H1 (cell line): ENCODE results near the gene TMEM229B. TPM values are rescaled to one million over a fixed set of nuclear protein-coding genes. Genes with fewer than 3 reads are reported as not detected.

Experiments
- CTCF ChIA-PET: fragments of 300-600 bp; sonication (Branson Sonifier 250); formaldehyde crosslinking; loops from one replicate; lab custom pipeline; 2021; ENCODE audit not compliant: partially characterized antibody; lab: Charles Lee
- POLR2A ChIA-PET: fragments of 300-600 bp; sonication (Branson Sonifier 250); formaldehyde crosslinking; loops from one replicate; lab custom pipeline; 2021; ENCODE audit warnings: inconsistent platforms; ENCODE audit not compliant: partially characterized antibody; lab: Charles Lee
- DNase-seq, 2 experiments: peaks; one replicate each; pipeline versions ENCODE4 v3.0.0 to v3.0.0-alpha.2; 2010 to 2022; ENCODE audit warnings: low spot score in 2 of 2, low read depth in 1 of 2, mixed read lengths in 1 of 2
- FAIRE-seq: peaks from 2 replicates; lab custom pipeline; 2011; peaks lifted over from hg19 to GRCh38; lab: Jason Lieb, UNC
- H2AFZ ChIP-seq: 2 replicates; pipeline ENCODE4 v1.8.1; 2012; ENCODE audit warnings: low read length, inconsistent platforms
- H2AK5ac ChIP-seq: 2 replicates; pipeline ENCODE4 v1.6.1; 2013; ENCODE audit warnings: low read depth, low read length
- H2BK120ac ChIP-seq: replicated peaks from 2 replicates; pipeline ENCODE3; 2013; ENCODE audit warnings: low read depth, low read length, inconsistent platforms
- H2BK12ac ChIP-seq: 2 replicates; pipeline ENCODE4 v1.6.1; 2013; ENCODE audit warnings: low read depth, low read length
- H2BK15ac ChIP-seq: 2 replicates; pipeline ENCODE4 v1.6.1; 2013; ENCODE audit warnings: low read length
- H2BK20ac ChIP-seq: 2 replicates; pipeline ENCODE4 v1.6.1; 2013; ENCODE audit warnings: low read length
- H2BK5ac ChIP-seq: 2 replicates; pipeline ENCODE4 v1.6.1; 2013; ENCODE audit warnings: low read depth, low read length
- H3K14ac ChIP-seq: 2 replicates; pipeline ENCODE4 v1.6.1; 2013; ENCODE audit warnings: inconsistent platforms; ENCODE audit not compliant: insufficient read length
- H3K18ac ChIP-seq: 2 replicates; pipeline ENCODE4 v1.6.1; 2013; ENCODE audit warnings: low read length; ENCODE audit errors: extremely low read depth
- H3K23ac ChIP-seq: 2 replicates; pipeline ENCODE4 v1.6.1; 2013; ENCODE audit warnings: inconsistent platforms; ENCODE audit not compliant: insufficient read length
- H3K23me2 ChIP-seq: 2 replicates; pipeline ENCODE4 v1.6.1; 2013; ENCODE audit warnings: low read depth, low read length
- H3K27ac ChIP-seq: 2 replicates; pipeline ENCODE4 v1.6.1; 2011; ENCODE audit warnings: low read depth, low read length, inconsistent platforms
- H3K27me3 ChIP-seq, 4 experiments: replicated peaks in 1 of 4; 1 replicate in 1 of 4; 2 replicates in 3 of 4; pipeline versions ENCODE4 v1.6.1 to v1.8.1; 2011 to 2013; ENCODE audit warnings: low read length in 3 of 4, mild to moderate bottlenecking in 3 of 4, inconsistent platforms in 2 of 4, mixed read lengths in 2 of 4, moderate library complexity in 1 of 4; ENCODE audit not compliant: control insufficient read depth in 3 of 4, insufficient read depth in 3 of 4; ENCODE audit errors: extremely low read depth in 1 of 4
- H3K36me3 ChIP-seq, 4 experiments: 2 replicates each; pipeline versions ENCODE4 v1.6.1 to v1.8.1; 2011 to 2013; ENCODE audit warnings: mild to moderate bottlenecking in 4 of 4, low read length in 3 of 4, moderate library complexity in 2 of 4, control low read depth in 1 of 4, inconsistent platforms in 1 of 4; ENCODE audit not compliant: insufficient read depth in 4 of 4, control insufficient read depth in 2 of 4
- H3K4ac ChIP-seq: replicated peaks from 2 replicates; pipeline ENCODE3; 2013; ENCODE audit warnings: low read length, low read depth, mixed read lengths, inconsistent platforms; ENCODE audit not compliant: insufficient read length
- H3K4me1 ChIP-seq, 4 experiments: replicated peaks in 1 of 4; 1 replicate in 1 of 4; 2 replicates in 3 of 4; pipeline versions ENCODE4 v1.6.1 to v1.8.1; 2011 to 2013; ENCODE audit warnings: low read length in 3 of 4, inconsistent platforms in 2 of 4, mixed read lengths in 1 of 4; ENCODE audit not compliant: insufficient read depth in 4 of 4, control insufficient read depth in 3 of 4
- H3K4me2 ChIP-seq, 2 experiments: 2 replicates each; pipeline versions ENCODE4 v1.6.1 to v1.8.1; 2011 to 2013; ENCODE audit warnings: low read depth in 2 of 2, low read length in 2 of 2, control low read depth in 1 of 2, inconsistent platforms in 1 of 2, mild to moderate bottlenecking in 1 of 2; ENCODE audit not compliant: insufficient read depth in 1 of 2
- H3K4me3 ChIP-seq, 4 experiments: fragments of 200-600, 300-600 bp in 1 of 4; sonication (generic), shearing (Covaris generic), sonication (Bioruptor Twin) in 1 of 4; 2 replicates each; pipeline versions ENCODE4 v1.5.1 to v1.8.1; 2011 to 2016; ENCODE audit warnings: low read length in 4 of 4, low read depth in 3 of 4, control low read depth in 2 of 4, inconsistent platforms in 2 of 4, mild to moderate bottlenecking in 2 of 4, mixed read lengths in 1 of 4, moderate library complexity in 1 of 4; ENCODE audit not compliant: insufficient read depth in 2 of 4; ENCODE audit errors: extremely low read depth in 1 of 4
- H3K56ac ChIP-seq: replicated peaks from 2 replicates; pipeline ENCODE3; 2013; ENCODE audit warnings: low read depth, mild to moderate bottlenecking, mixed read lengths, low read length, inconsistent platforms; ENCODE audit not compliant: insufficient read length
- H3K79me1 ChIP-seq: 2 replicates; pipeline ENCODE4 v1.6.1; 2013; ENCODE audit warnings: low read depth, low read length, control low read depth
- H3K79me2 ChIP-seq, 2 experiments: 2 replicates each; pipeline versions ENCODE4 v1.6.1 to v1.8.1; 2012 to 2013; ENCODE audit warnings: low read length in 2 of 2, mild to moderate bottlenecking in 2 of 2, inconsistent platforms in 1 of 2; ENCODE audit not compliant: insufficient read depth in 2 of 2, control insufficient read depth in 1 of 2
- H3K9ac ChIP-seq, 4 experiments: replicated peaks in 1 of 4; 1 replicate in 1 of 4; 2 replicates in 3 of 4; pipeline versions ENCODE4 v1.6.1 to v1.8.1; 2011 to 2013; ENCODE audit warnings: low read depth in 3 of 4, low read length in 3 of 4, control low read depth in 2 of 4, mild to moderate bottlenecking in 2 of 4, moderate library complexity in 2 of 4, inconsistent platforms in 1 of 4; ENCODE audit errors: extremely low read depth in 1 of 4
- H3K9me3 ChIP-seq, 2 experiments: 2 replicates each; pipeline versions ENCODE4 v1.6.1 to v1.8.1; 2012 to 2013; ENCODE audit warnings: mild to moderate bottlenecking in 2 of 2, moderate library complexity in 2 of 2, control low read depth in 1 of 2, inconsistent platforms in 1 of 2, low read depth in 1 of 2, low read length in 1 of 2, mixed read lengths in 1 of 2; ENCODE audit not compliant: insufficient read depth in 2 of 2
- H4K20me1 ChIP-seq, 2 experiments: replicated peaks in 1 of 2; 2 replicates each; pipeline versions ENCODE3 to v1.8.1; 2011 to 2013; ENCODE audit warnings: inconsistent platforms in 2 of 2, low read length in 2 of 2, mild to moderate bottlenecking in 1 of 2; ENCODE audit not compliant: insufficient read depth in 2 of 2, control insufficient read depth in 1 of 2
- H4K5ac ChIP-seq: 2 replicates; pipeline ENCODE4 v1.6.1; 2013; ENCODE audit warnings: low read length, low read depth, mixed read lengths, inconsistent platforms; ENCODE audit not compliant: insufficient read length
- H4K8ac ChIP-seq: 2 replicates; pipeline ENCODE4 v1.8.0; 2013; ENCODE audit warnings: mild to moderate bottlenecking, moderate library complexity, low read length, inconsistent platforms; ENCODE audit not compliant: insufficient read depth; ENCODE audit errors: extremely low read depth
- H4K91ac ChIP-seq: replicated peaks from 2 replicates; pipeline ENCODE3; 2013; ENCODE audit warnings: low read length, mixed read lengths, inconsistent platforms; ENCODE audit not compliant: insufficient read length
- CTBP2 ChIP-seq: IDR thresholded peaks from 2 replicates; pipeline ENCODE4 v1.7.0; 2011; ENCODE audit warnings: borderline replicate concordance, mild to moderate bottlenecking, moderate library complexity, mixed read lengths, low read length; ENCODE audit not compliant: insufficient read depth, insufficient read length
- FOSL1 ChIP-seq: IDR thresholded peaks from 2 replicates; pipeline ENCODE4 v1.6.1; 2011; ENCODE audit warnings: mild to moderate bottlenecking, low read depth, low read length, moderate library complexity; ENCODE audit not compliant: insufficient read depth
- HDAC6 ChIP-seq: IDR thresholded peaks from one replicate; pipeline ENCODE4 v1.7.1; 2012; ENCODE audit warnings: low read depth, mild to moderate bottlenecking, inconsistent platforms, low read length, moderate library complexity
- JUN ChIP-seq: IDR thresholded peaks from 2 replicates; pipeline ENCODE4 v1.6.1; 2011; ENCODE audit warnings: low read depth, mild to moderate bottlenecking, improper control_type of control experiment, low read length
- KDM5A ChIP-seq: fragments of 200-600 bp; IDR thresholded peaks from 2 replicates; pipeline ENCODE4 v1.7.1; 2012; ENCODE audit warnings: mild to moderate bottlenecking, low read length, inconsistent platforms, mixed read lengths
- MAFK ChIP-seq: IDR thresholded peaks from 2 replicates; pipeline ENCODE4 v1.6.1; 2012; ENCODE audit warnings: low read depth, mild to moderate bottlenecking, improper control_type of control experiment, low read length
- PHF8 ChIP-seq: fragments of 200-600 bp; sonication (generic); conservative IDR thresholded peaks from 2 replicates; pipeline ENCODE4 v1.7.1; 2012; ENCODE audit warnings: low read depth, mild to moderate bottlenecking, inconsistent platforms, low read length, moderate library complexity
- RFX5 ChIP-seq: IDR thresholded peaks from 2 replicates; pipeline ENCODE4 v1.6.1; 2011; ENCODE audit warnings: low read depth, low read length, improper control_type of control experiment, borderline replicate concordance
- SIRT6 ChIP-seq: IDR thresholded peaks from one replicate; pipeline ENCODE4 v1.7.1; 2012; ENCODE audit warnings: low read length, inconsistent platforms
- SP2 ChIP-seq: IDR thresholded peaks from 2 replicates; pipeline ENCODE4 v1.6.1; 2012; ENCODE audit warnings: mild to moderate bottlenecking, low read length, inconsistent platforms
- SRF ChIP-seq: IDR thresholded peaks from 2 replicates; pipeline ENCODE4 v1.6.1; 2011; ENCODE audit warnings: mild to moderate bottlenecking, low read depth, low read length, moderate library complexity
- TAF7 ChIP-seq: optimal IDR thresholded peaks from 2 replicates; pipeline ENCODE3; 2011; ENCODE audit warnings: low read depth, mild to moderate bottlenecking, inconsistent platforms, low read length, moderate library complexity, borderline replicate concordance
- TBP ChIP-seq: IDR thresholded peaks from 2 replicates; pipeline ENCODE4 v1.6.1; 2011; ENCODE audit warnings: low read depth, low read length, improper control_type of control experiment
- YY1 ChIP-seq: IDR thresholded peaks from 2 replicates; pipeline ENCODE4 v1.6.1; 2011; ENCODE audit warnings: low read depth, mild to moderate bottlenecking, low read length
- WGBS, 2 experiments: shearing (Covaris generic) in 1 of 2; methylation state at CpG; one replicate each; pipeline versions ENCODE4 v1.1.6 to v1.1.7; 2013 to 2015; ENCODE audit warnings: low lambda C conversion rate in 2 of 2, mixed read lengths in 2 of 2, inconsistent platforms in 1 of 2, low coverage in 1 of 2, missing lambda C conversion rate in 1 of 2; ENCODE audit not compliant: insufficient replicate concordance in 2 of 2, insufficient coverage in 1 of 2, insufficient read length in 1 of 2; ENCODE audit errors: extremely low coverage in 1 of 2, missing lambda C conversion rate in 1 of 2; 5-methylcytosine and 5-hydroxymethylcytosine counted together
- polyA plus RNA-seq, 7 experiments: library from polyadenylated mRNA; depleted of rRNA in 3 of 7; stranded (reverse) in 5 of 7; unstranded in 2 of 7; fragments of >200 nt in 5 of 7; fragments of 200-250 nt in 2 of 7; gene quantifications; 1 replicate in 5 of 7; 2 replicates in 1 of 7; 4 replicates in 1 of 7; pipeline versions ENCODE4 v1.2.1 to v1.2.3, GENCODE V29; 2011 to 2013; ENCODE audit warnings: missing spikeins in 2 of 7, mixed read lengths in 2 of 7
- total RNA-seq: library from RNA; stranded (reverse); fragmentation: NEBNext Ultra II Directional; extraction: Animal tissue kit (Norgen Biotek cat#: 25700); gene quantifications from 2 replicates; pipeline ENCODE4 v1.2.1, GENCODE V29; 2021

Gene TMEM229B
- total and polyA plus RNA-seq, 2 of the 8 experiments (the other 6 are each of a cell fraction or from before 2014, with no cell fraction given), result 0.73 to 0.85 TPM

GRCh38 chr14:67526181-67526580 is 37.7 kb upstream of the TMEM229B start:
- H3K4ac ChIP-seq, result no peak overlapping the region
- no peak overlapping the region for H4K8ac ChIP-seq
- H2BK5ac ChIP-seq, result no peak overlapping the region
- WGBS, 2 experiments, result 62% methylated on average over 6 of the region's 6 CpGs; no CpG with 5 or more reads in 1 of the 2 experiments
- H3K56ac ChIP-seq, result no peak overlapping the region
- FAIRE-seq, result no peak
- no peak overlapping the region for H3K23ac ChIP-seq
- no peak overlapping the region for H2BK12ac ChIP-seq
- no peak overlapping the region for H2BK15ac ChIP-seq
- no peak overlapping the region for H2AK5ac ChIP-seq
- H3K9ac ChIP-seq, result no peak overlapping the region
- no peaks in the 10 kb centered on the region for H3K79me2 ChIP-seq
- TF ChIP-seq FOSL1 (no peak), SRF (no peak), HDAC6 (no peak), CTBP2 (no peak), KDM5A (no peak), MAFK (no peak), TBP (no peak), RFX5 (no peak), SIRT6 (no peak), JUN (no peak), YY1 (no peak), PHF8 (no peak), SP2 (no peak), TAF7 (no peak)
- no peaks in the 10 kb centered on the region for H3K36me3 ChIP-seq
- no peak overlapping the region for H2BK120ac ChIP-seq
- H3K27me3 ChIP-seq, result no peaks in the 10 kb centered on the region
- no peaks in the 10 kb centered on the region for H3K9me3 ChIP-seq
- H3K4me1 ChIP-seq, result no peaks in the 10 kb centered on the region; a peak in 1 of 7 replicates
- H4K5ac ChIP-seq, result no peak overlapping the region
- H2BK20ac ChIP-seq, result no peak overlapping the region
- H4K91ac ChIP-seq, result no peak overlapping the region
- no peaks in the 10 kb centered on the region for H4K20me1 ChIP-seq
- H3K14ac ChIP-seq, result no peak overlapping the region
- H3K4me2 ChIP-seq, result no peak overlapping the region
- no peak overlapping the region for H3K18ac ChIP-seq
- H3K4me3 ChIP-seq, result no peak overlapping the region
- no peak overlapping the region for H3K27ac ChIP-seq
- H2AFZ ChIP-seq, result no peak overlapping the region
- H3K23me2 ChIP-seq, result no peaks in the 10 kb centered on the region
- DNase-seq, result no peak
- CTCF ChIA-PET, result interaction anchor here (0.8 to 43.6 kb wide), 44 partner anchors 12 to 178 kb away, joined by 3 to 924 read pairs (median 6); partner anchors contain the start of genes ARG2, PIGH and RDH11
- H3K79me1 ChIP-seq, result no peaks in the 10 kb centered on the region
- POLR2A ChIA-PET, result interaction anchor here (1.1 to 1.4 kb wide), 3 partner anchors 11 to 45 kb away, joined by 3 to 8 read pairs (median 5); no protein-coding TSS in a partner anchor
